Dendritic cell treated with granulocyte-macrophage colony-stimulating factor and Interleukin-4, amounts not matched to agents 40 ng/mL and 50 ng/mL, for 4 days (primary cell): ENCODE results near the gene CLDN19.

Experiments used
- H3K27ac Mint-ChIP-seq: one replicate; pipeline ENCODE4 v1.8.0; 2022; ENCODE audit warnings: mild to moderate bottlenecking, mixed read lengths
- H3K27me3 Mint-ChIP-seq: one replicate; pipeline ENCODE4 v1.8.0; 2022; ENCODE audit warnings: mild to moderate bottlenecking, mixed read lengths
- H3K36me3 Mint-ChIP-seq: one replicate; pipeline ENCODE4 v1.8.0; 2022; ENCODE audit warnings: low read depth, mixed read lengths
- H3K4me1 Mint-ChIP-seq: one replicate; pipeline ENCODE4 v1.8.0; 2022; ENCODE audit warnings: low read depth, mixed read lengths
- H3K4me3 Mint-ChIP-seq: one replicate; pipeline ENCODE4 v1.8.0; 2022; ENCODE audit warnings: mild to moderate bottlenecking, moderate library complexity, mixed read lengths
- H3K9me3 Mint-ChIP-seq: one replicate; pipeline ENCODE4 v1.8.0; 2022; ENCODE audit warnings: mixed read lengths
- intact Hi-C: fragments of 100-400 bp; cut with micrococcal nuclease; formaldehyde crosslinking; loops from one replicate; pipeline ENCODE4 v1.15.0; 2022

Gene CLDN19

GRCh38 chr1:42738678-42739226 lies 1.3 kb downstream of the CLDN19 start:
- Mint-ChIP-seq H3K4me3 (no peak overlapping the region), H3K27me3 (no peaks in the 10 kb centered on the region), H3K36me3 (no peaks in the 10 kb centered on the region), H3K4me1 (peaks cover 33% of the 10 kb centered on the region), H3K27ac (peak overlapping the region; percentile 82), H3K9me3 (no peaks in the 10 kb centered on the region)
- intact Hi-C loops: no loop called here

GRCh38 chr1:42737986-42738677 lies 1.9 kb downstream of the CLDN19 start:
- peaks cover 33% of the 10 kb centered on the region for H3K4me1 Mint-ChIP-seq
- no peaks in the 10 kb centered on the region for H3K9me3 Mint-ChIP-seq
- H3K36me3 Mint-ChIP-seq: no peaks in the 10 kb centered on the region
- H3K27me3 Mint-ChIP-seq: no peaks in the 10 kb centered on the region
- peak overlapping the region; percentile 82 for H3K27ac Mint-ChIP-seq
- H3K4me3 Mint-ChIP-seq: no peak overlapping the region
- intact Hi-C loops: no loop called here

GRCh38 chr1:42737257-42737656 lies 2.8 kb downstream of the CLDN19 start:
- Mint-ChIP-seq H3K4me1 (peaks cover 37% of the 10 kb centered on the region), H3K4me3 (peak overlapping the region; percentile 13), H3K27ac (peak overlapping the region; percentile 82), H3K9me3 (no peaks in the 10 kb centered on the region), H3K36me3 (no peaks in the 10 kb centered on the region), H3K27me3 (no peaks in the 10 kb centered on the region)
- intact Hi-C loops: no loop called here

GRCh38 chr1:42736571-42737200 lies 3.4 kb downstream of the CLDN19 start:
- no peaks in the 10 kb centered on the region for H3K36me3 Mint-ChIP-seq
- intact Hi-C loops: no loop called here
- H3K27me3 Mint-ChIP-seq: no peaks in the 10 kb centered on the region
- peaks cover 38% of the 10 kb centered on the region for H3K4me1 Mint-ChIP-seq
- peak overlapping the region; percentile 82 for H3K27ac Mint-ChIP-seq
- no peaks in the 10 kb centered on the region for H3K9me3 Mint-ChIP-seq
- H3K4me3 Mint-ChIP-seq: peak overlapping the region; percentile 13

- Mint-ChIP-seq H3K27me3 (no peaks in the 10 kb centered on the region), H3K4me3 (peak overlapping the region; percentile 11), H3K36me3 (no peaks in the 10 kb centered on the region), H3K27ac (peak overlapping the region; percentile 82), H3K4me1 (peaks cover 38% of the 10 kb centered on the region), H3K9me3 (no peaks in the 10 kb centered on the region)
- intact Hi-C loops: no loop called here
These were observed 3.9 kb downstream of the CLDN19 start for GRCh38 chr1:42736152-42736551.

- H3K36me3 Mint-ChIP-seq: no peaks in the 10 kb centered on the region
- intact Hi-C loops: no loop called here
- H3K27me3 Mint-ChIP-seq: no peaks in the 10 kb centered on the region
- no peaks in the 10 kb centered on the region for H3K9me3 Mint-ChIP-seq
- H3K4me3 Mint-ChIP-seq: no peak overlapping the region
- peak overlapping the region; percentile 82 for H3K27ac Mint-ChIP-seq
- H3K4me1 Mint-ChIP-seq: peaks cover 38% of the 10 kb centered on the region
These were observed 4.4 kb downstream of the CLDN19 start for GRCh38 chr1:42735477-42736105.

- no peaks in the 10 kb centered on the region for H3K9me3 Mint-ChIP-seq
- peaks cover 38% of the 10 kb centered on the region for H3K4me1 Mint-ChIP-seq
- no peak overlapping the region for H3K4me3 Mint-ChIP-seq
- H3K27me3 Mint-ChIP-seq: no peaks in the 10 kb centered on the region
- no peaks in the 10 kb centered on the region for H3K36me3 Mint-ChIP-seq
- no peak overlapping the region for H3K27ac Mint-ChIP-seq
- intact Hi-C loops: no loop called here
These were observed 5.0 kb downstream of the CLDN19 start for GRCh38 chr1:42735056-42735455.

- Mint-ChIP-seq H3K4me1 (peaks cover 34% of the 10 kb centered on the region), H3K4me3 (no peak overlapping the region), H3K27ac (peak overlapping the region; percentile 42), H3K9me3 (no peaks in the 10 kb centered on the region), H3K27me3 (no peaks in the 10 kb centered on the region), H3K36me3 (no peaks in the 10 kb centered on the region)
- intact Hi-C loops: no loop called here
These were observed 5.6 kb downstream of the CLDN19 start for GRCh38 chr1:42734201-42735035.

- Mint-ChIP-seq H3K4me3 (no peak overlapping the region), H3K27ac (peak overlapping the region; percentile 42), H3K9me3 (no peaks in the 10 kb centered on the region), H3K36me3 (no peaks in the 10 kb centered on the region), H3K4me1 (peaks cover 33% of the 10 kb centered on the region), H3K27me3 (no peaks in the 10 kb centered on the region)
- intact Hi-C loops: no loop called here
These were observed 6.4 kb downstream of the CLDN19 start for GRCh38 chr1:42733415-42734200.

GRCh38 chr1:42732126-42732680 lies 7.8 kb downstream of the CLDN19 start:
- H3K4me1 Mint-ChIP-seq: peaks cover 20% of the 10 kb centered on the region
- no peaks in the 10 kb centered on the region for H3K9me3 Mint-ChIP-seq
- intact Hi-C loops: no loop called here
- no peak overlapping the region for H3K4me3 Mint-ChIP-seq
- no peak overlapping the region for H3K27ac Mint-ChIP-seq
- no peaks in the 10 kb centered on the region for H3K27me3 Mint-ChIP-seq
- H3K36me3 Mint-ChIP-seq: no peaks in the 10 kb centered on the region

GRCh38 chr1:42731585-42731984 lies 8.5 kb downstream of the CLDN19 start:
- Mint-ChIP-seq H3K27me3 (no peaks in the 10 kb centered on the region), H3K27ac (no peak overlapping the region), H3K9me3 (no peaks in the 10 kb centered on the region), H3K4me3 (no peak overlapping the region), H3K4me1 (peaks cover 14% of the 10 kb centered on the region), H3K36me3 (no peaks in the 10 kb centered on the region)
- intact Hi-C loops: no loop called here

- no peak overlapping the region for H3K4me3 Mint-ChIP-seq
- no peaks in the 10 kb centered on the region for H3K27me3 Mint-ChIP-seq
- no peaks in the 10 kb centered on the region for H3K9me3 Mint-ChIP-seq
- H3K4me1 Mint-ChIP-seq: peaks cover 8% of the 10 kb centered on the region
- no peak overlapping the region for H3K27ac Mint-ChIP-seq
- intact Hi-C loops: no loop called here
- no peaks in the 10 kb centered on the region for H3K36me3 Mint-ChIP-seq
These were observed 9.0 kb downstream of the CLDN19 start for GRCh38 chr1:42730988-42731387.

- no peaks in the 10 kb centered on the region for H3K27me3 Mint-ChIP-seq
- H3K4me1 Mint-ChIP-seq: peaks cover 5% of the 10 kb centered on the region
- no peaks in the 10 kb centered on the region for H3K9me3 Mint-ChIP-seq
- intact Hi-C loops: no loop called here
- H3K27ac Mint-ChIP-seq: no peak overlapping the region
- H3K36me3 Mint-ChIP-seq: no peaks in the 10 kb centered on the region
- no peak overlapping the region for H3K4me3 Mint-ChIP-seq
These were observed 10.0 kb downstream of the CLDN19 start for GRCh38 chr1:42730002-42730401.
